ELR (cell line): Measurements from ENCODE around the gene IL1RAPL1.
A peak's percentile ranks its signal among the peaks of the same experiment; 100 is the strongest.

Experiments
- DNase-seq: peaks from one replicate; pipeline ENCODE4 v3.0.0-alpha.2; 2015; ENCODE audit warnings: low read depth

The IL1RAPL1 gene

DNA sequence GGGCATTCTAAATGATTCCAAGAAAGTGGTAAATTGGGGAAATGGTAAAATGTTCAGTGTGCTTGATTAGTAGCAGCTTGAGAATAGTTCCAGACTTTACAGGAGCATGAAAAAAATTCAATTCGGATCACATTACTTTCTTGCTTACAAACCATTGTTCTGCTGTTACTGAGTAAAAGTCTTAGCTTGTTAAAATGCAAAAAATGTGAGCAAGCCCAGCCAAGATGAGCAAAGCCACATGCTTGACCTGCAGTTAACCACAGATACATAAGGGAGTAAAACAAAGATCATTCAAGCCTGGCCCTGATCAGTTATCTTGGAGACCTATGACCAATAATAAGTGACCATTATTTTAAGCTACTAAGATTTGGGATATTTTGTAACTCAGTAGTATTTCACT is 1065.2 kb downstream of the IL1RAPL1 start:
- DNase-seq = peak; percentile 44

DNA sequence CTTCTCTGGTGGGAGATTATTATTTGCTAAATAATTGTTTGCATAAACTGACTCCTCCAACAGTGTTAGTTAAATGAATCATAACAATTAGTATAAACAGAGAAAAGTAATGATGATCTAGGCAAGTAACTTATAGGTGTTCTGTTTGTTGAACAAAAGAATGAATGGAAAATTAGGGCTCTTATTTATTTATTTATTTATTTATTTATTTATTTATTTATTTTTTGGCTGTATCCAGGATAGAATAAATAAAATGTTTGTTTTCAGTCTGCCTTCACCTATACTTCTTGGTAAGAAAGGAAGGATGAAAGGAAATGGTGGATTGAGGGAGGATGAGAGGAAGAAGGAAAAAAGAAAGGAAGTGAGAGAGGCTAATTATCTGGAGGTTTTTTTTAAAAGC is 1066.5 kb downstream of the IL1RAPL1 start:
- no peak for DNase-seq

- peak; percentile 17 for DNase-seq
Measured at GRCh38 chrX:29659911-29660310, 1072.7 kb downstream of the IL1RAPL1 start.

- peak; percentile 61 for DNase-seq
Measured at GRCh38 chrX:29661290-29661689, 1074.0 kb downstream of the IL1RAPL1 start.

DNA sequence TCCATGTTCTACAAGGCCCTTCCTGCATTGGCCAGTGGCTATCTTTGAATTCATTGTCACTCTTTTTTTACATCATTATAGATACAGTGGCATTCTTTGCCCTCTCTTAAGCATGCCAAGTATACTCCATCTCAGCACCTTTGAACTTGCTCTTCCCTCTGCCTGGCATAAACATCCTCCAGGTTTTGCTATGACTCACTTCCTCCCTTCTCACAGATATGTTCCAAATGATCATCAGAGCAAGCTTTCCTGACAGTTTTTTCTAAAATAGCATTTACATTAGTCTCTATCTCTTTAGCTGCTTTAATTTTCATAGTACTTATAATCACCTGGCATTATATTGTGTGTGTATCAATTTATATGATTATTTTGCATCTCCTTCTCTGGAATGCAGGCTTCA is 1074.9 kb downstream of the IL1RAPL1 start:
- peak; percentile 65 for DNase-seq

GRCh38 chrX:29662759-29663503 is 1075.7 kb downstream of the IL1RAPL1 start:
- peak; percentile 82 for DNase-seq

- no peak for DNase-seq
Measured at GRCh38 chrX:29665532-29665931, 1078.3 kb downstream of the IL1RAPL1 start.

DNA sequence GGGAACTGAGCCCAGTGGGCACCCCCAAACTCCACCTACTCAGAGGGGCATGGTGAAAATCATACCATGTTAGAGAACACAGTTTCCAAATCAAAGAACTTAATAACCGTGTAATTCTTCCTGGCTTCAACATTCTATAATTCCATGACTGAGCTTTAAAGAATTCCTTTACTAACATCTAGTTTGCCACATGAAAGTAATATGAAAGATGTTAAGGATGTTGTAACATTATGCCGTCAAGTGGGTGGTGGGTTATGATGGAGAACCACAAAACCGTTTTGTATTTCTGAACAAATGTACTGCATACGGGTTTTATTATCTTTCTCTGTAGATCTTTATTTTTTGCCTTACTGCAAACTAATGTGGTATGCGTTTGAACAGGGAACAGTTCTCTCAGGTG is 1079.1 kb downstream of the IL1RAPL1 start:
- peak; percentile 43 for DNase-seq

DNA sequence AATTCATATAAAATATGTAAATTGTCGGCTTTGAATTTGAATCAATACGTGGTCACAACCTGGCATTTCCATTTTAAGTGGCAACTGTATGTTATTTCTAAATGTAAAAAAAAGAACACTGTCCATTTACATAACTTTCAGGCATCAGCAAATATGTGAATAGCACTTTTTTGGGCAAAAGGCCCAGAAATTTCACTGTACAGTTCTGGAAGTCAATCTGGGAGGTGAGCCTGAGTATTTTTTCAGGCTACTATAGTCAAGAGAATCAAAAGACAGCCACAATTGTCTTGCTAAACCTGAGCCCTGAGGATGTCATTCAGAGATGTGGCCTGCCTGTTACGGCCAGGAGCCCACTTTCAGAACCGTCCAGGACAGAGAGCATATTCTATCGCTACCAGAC is 1084.2 kb downstream of the IL1RAPL1 start:
- DNase-seq = no peak

DNA sequence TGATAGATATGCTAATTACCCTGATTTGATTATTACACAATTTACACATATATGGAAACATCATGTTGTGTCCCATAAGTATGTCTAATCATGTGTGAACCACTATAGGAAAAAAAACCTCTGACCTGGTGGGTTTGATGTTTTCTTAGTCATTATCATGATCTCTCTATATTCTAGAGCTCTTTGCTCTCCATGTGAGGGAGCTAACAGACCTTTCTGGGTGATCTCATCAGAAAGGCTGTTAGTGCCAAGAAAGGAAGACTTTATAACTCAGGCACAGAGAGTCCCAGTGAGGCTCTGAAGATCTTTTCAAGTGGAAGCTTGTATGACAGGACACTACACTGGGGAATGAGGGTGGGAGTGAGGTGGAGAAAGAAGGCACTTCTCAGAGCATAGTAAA is 1100.4 kb downstream of the IL1RAPL1 start:
- DNase-seq = peak; percentile 51

GRCh38 chrX:29690061-29690460 is 1102.8 kb downstream of the IL1RAPL1 start:
- peak; percentile 28 for DNase-seq

DNA sequence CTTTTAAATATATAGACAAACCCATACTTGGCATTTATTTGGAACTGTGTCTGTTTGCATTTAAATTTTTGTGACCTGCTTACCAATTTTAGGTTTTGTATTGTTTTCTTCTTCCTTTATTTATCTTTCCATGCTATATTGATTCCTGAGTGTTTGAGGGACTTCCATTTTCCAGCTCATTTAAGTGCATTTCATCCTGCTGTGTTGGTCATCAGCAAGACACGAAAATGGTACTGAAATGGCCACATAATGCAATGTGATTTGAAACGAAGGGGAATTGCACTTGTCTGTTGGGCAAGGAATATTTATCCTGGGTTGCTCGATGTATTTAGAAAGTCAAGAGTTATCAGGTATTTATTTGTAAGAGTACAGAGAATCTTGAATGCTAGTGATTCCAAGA is 1103.8 kb downstream of the IL1RAPL1 start:
- no peak for DNase-seq

GRCh38 chrX:29693912-29694311 is 1106.7 kb downstream of the IL1RAPL1 start:
- DNase-seq = no peak

DNA sequence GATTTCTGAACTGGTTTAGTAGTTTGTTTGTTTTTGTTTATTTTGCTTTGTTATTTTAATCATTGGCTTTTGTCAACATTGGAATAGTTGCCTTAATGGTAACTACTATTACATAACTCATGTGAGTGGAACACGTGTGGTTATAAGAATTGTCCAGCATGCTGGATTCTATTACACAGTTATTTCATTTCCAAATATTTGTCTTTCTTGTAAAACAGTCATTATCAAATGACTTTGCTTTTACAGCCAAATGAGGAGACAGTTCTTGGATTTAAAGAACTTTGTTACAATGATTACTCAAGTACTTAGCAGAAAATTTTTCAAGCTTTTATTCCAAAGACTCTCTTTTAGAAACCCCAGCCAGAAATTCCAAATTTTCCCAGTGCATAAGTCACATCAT is 1112.0 kb downstream of the IL1RAPL1 start:
- no peak for DNase-seq

GRCh38 chrX:29707088-29707487 is 1119.8 kb downstream of the IL1RAPL1 start:
- DNase-seq = no peak

GRCh38 chrX:29721152-29721551 is 1133.9 kb downstream of the IL1RAPL1 start:
- DNase-seq = no peak

GRCh38 chrX:29724316-29724715 is 1137.1 kb downstream of the IL1RAPL1 start:
- no peak for DNase-seq

DNA sequence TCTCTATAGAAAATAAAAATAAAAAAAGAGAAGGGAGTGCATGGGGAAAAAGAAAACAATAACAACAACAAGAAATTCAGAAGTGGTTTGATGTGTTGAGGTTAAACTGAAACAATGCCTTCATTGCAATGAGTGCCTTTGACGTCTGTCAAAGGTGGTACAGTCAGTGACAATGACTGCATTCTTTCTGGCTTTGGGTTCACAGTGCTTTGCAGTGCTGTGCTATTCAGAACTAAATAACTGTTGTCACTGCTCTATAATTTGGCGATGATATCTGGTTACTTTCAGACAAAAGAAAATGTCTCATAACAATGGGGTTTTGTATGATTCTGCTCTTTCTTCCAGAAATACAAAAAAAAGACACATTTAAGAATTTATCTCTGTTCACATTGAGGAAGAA is 1139.6 kb downstream of the IL1RAPL1 start:
- no peak for DNase-seq

DNA sequence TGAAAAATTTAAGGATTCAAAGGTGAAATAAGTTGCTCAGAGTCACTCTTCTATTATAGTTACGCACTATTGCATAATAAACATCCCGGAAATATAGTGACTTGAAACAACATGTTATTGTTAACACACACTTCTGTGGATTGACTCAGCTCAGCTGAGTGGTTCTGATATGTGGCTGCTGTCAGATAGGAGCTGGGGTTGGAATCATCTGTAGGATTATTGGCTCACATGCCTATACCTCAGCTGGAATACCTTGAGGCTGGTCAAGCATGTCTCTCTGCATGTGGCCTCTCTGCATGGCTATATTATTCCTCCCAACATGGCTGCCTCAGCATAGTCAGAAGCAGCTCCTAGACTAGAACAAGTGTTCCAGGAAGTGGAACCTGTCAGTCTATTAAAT is 1141.4 kb downstream of the IL1RAPL1 start:
- DNase-seq = peak; percentile 9

DNA sequence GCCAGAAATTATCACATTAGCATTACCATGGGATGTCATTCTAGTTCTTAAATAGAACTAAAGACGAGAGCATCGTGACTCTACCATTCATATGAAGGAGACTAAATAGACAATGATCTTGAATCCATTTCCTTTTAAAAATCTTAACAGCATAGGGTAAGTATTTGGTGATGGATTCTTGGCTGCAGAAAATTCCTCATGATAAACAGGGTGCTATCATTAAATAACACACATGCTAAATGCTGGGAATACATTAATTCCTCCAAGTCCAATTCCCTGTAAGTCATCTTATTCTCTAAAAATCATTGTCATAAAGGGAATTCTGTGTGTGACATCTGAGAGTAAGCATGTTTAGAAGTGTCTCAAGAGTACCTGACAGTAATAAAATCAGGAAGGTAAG is 1157.7 kb downstream of the IL1RAPL1 start:
- no peak for DNase-seq

- DNase-seq = no peak
Measured at GRCh38 chrX:29746326-29746725, 1159.1 kb downstream of the IL1RAPL1 start.

DNA sequence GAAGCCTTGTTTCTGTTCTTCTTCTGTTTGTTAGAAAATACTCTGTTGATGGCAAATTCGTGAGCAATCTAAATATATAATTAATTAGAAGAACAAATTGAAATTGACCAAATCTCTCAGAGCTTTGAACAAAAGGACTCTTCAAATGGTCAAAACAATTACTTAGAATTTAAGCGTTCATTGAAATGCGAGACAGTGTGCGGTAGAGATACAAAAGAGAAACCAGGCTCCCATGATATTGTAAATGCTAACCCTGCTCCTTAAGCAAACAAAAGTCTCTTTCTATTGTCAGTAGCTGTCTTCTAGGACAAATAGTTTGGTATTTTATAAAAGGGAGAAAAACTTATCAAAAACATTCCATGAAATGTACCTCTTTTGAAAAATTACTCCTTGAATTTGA is 1174.8 kb downstream of the IL1RAPL1 start:
- DNase-seq = no peak

DNA sequence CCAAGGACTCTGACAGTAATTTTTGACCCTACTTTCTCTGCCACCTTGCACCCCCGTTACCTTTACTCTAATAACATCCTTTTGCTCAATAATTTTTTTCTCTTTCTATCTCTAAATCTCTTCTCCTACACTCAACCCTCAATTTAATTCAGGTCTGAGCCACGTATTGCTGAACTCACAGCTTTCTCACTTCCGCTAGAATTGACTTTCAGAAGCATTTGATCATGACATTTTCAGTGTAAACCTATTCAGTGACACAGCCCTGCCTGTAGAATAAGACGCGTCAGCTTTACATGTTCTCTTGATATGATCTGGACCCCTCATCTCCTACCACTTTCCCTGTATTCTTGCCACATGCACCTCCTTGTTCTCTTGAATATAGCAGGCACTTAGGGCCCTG is 1188.6 kb downstream of the IL1RAPL1 start:
- no peak for DNase-seq

GRCh38 chrX:29787656-29788055 is 1200.4 kb downstream of the IL1RAPL1 start:
- DNase-seq = no peak
